HG02885 (cell line): Measurements from ENCODE around the gene METTL26.

ENCODE experiments used
- ATAC-seq: cut with Tn5 transposase; IDR thresholded peaks from one replicate; pipeline ENCODE4 v1.9.1; 2021; ENCODE audit warnings: mild to moderate bottlenecking; ENCODE audit not compliant: unreplicated experiment, poor library complexity

Gene METTL26

GRCh38 chr16:636206-637080, at the start of gene METTL26:
TSS of gene METTL26 (minus strand) at chr16:636305. CDS start at chr16:636290, 15 bp downstream.
- ATAC-seq, result peak; percentile 74

GRCh38 chr16:684961-685696, 49.0 kb upstream of the METTL26 start:
- ATAC-seq, result no peak

GRCh38 chr16:684071-684794, 48.1 kb upstream of the METTL26 start, which contains the start of gene JMJD8:
TSS of gene JMJD8 (minus strand) at chr16:684334. CDS start at chr16:684319, 15 bp downstream.
- peak; percentile 68 for ATAC-seq

- ATAC-seq, result no peak
These were observed 47.4 kb upstream of the METTL26 start for GRCh38 chr16:683396-684070.

- no peak for ATAC-seq
These were observed 46.6 kb upstream of the METTL26 start for GRCh38 chr16:682493-683395.

- no peak for ATAC-seq
These were observed 45.8 kb upstream of the METTL26 start for GRCh38 chr16:681746-682427.

GRCh38 chr16:680967-681745, 45.1 kb upstream of the METTL26 start:
- no peak for ATAC-seq

GRCh38 chr16:680625-680945, 44.5 kb upstream of the METTL26 start:
- ATAC-seq, result no peak

- peak; percentile 49 for ATAC-seq
These were observed 43.9 kb upstream of the METTL26 start, which contains the start of gene STUB1 for GRCh38 chr16:679814-680624. TSS of gene STUB1 (plus strand) at chr16:680410. CDS start at chr16:680526, 116 bp downstream.

GRCh38 chr16:678858-679813, 43.0 kb upstream of the METTL26 start:
- ATAC-seq, result peak; percentile 7

- no peak for ATAC-seq
These were observed 42.2 kb upstream of the METTL26 start for GRCh38 chr16:678209-678857.

GRCh38 chr16:677316-678190, 41.4 kb upstream of the METTL26 start:
- no peak for ATAC-seq

GRCh38 chr16:676913-677312, 40.8 kb upstream of the METTL26 start:
- ATAC-seq, result no peak

GRCh38 chr16:676565-676902, 40.4 kb upstream of the METTL26 start:
- ATAC-seq, result no peak
